Natural killer cell (primary cell): ENCODE measurements around the gene PRR35. TPM values are rescaled to one million over a fixed set of nuclear protein-coding genes. Genes with fewer than 3 reads are reported as not detected.

Experiments
- ATAC-seq, 3 donors: fragments of 150-1000 bp in 2 of 3; fragments of 200-7000 bp in 1 of 3; cut with Tn5 transposase; 1 replicate in 1 of 3; 2 replicates in 2 of 3; pipeline ENCODE4 v1.10.0; 2021; ENCODE audit warnings: mild to moderate bottlenecking in 2 of 3, moderate library complexity in 2 of 3
- DNase-seq, 2 donors: peaks; one replicate each; pipeline versions ENCODE4 v3.0.0 to v3.0.0-alpha.2; 2013 to 2021; ENCODE audit warnings: mixed read lengths in 1 of 2
- H3K27ac ChIP-seq: one replicate; pipeline ENCODE4 v1.5.1; 2013; ENCODE audit warnings: mild to moderate bottlenecking, low read length
- H3K27me3 ChIP-seq: one replicate; pipeline ENCODE4 v1.6.1; 2013; ENCODE audit warnings: low read length; ENCODE audit not compliant: control insufficient read depth, insufficient read depth
- H3K36me3 ChIP-seq: one replicate; pipeline ENCODE4 v1.6.1; 2013; ENCODE audit warnings: low read length; ENCODE audit not compliant: control insufficient read depth, insufficient read depth
- H3K4me1 ChIP-seq: one replicate; pipeline ENCODE4 v1.6.1; 2013; ENCODE audit warnings: low read length; ENCODE audit not compliant: control insufficient read depth, insufficient read depth
- H3K4me3 ChIP-seq: one replicate; pipeline ENCODE4 v1.5.1; 2013; ENCODE audit warnings: low read length
- H3K9me3 ChIP-seq: one replicate; pipeline ENCODE4 v1.6.1; 2013; ENCODE audit warnings: low read length; ENCODE audit not compliant: control insufficient read depth, insufficient read depth
- H3K27ac Mint-ChIP-seq, 2 donors: one replicate each; pipeline ENCODE4 v1.8.0; 2022; ENCODE audit warnings: mild to moderate bottlenecking in 2 of 2, mixed read lengths in 2 of 2, moderate library complexity in 1 of 2
- H3K27me3 Mint-ChIP-seq, 2 donors: one replicate each; pipeline ENCODE4 v1.8.0; 2022; ENCODE audit warnings: low read depth in 2 of 2, mixed read lengths in 2 of 2
- H3K36me3 Mint-ChIP-seq: one replicate; pipeline ENCODE4 v1.8.0; 2022; ENCODE audit warnings: mixed read lengths
- H3K4me1 Mint-ChIP-seq, 2 donors: one replicate each; pipeline ENCODE4 v1.8.0; 2022; ENCODE audit warnings: mixed read lengths in 2 of 2
- H3K4me3 Mint-ChIP-seq: one replicate; pipeline ENCODE4 v1.8.0; 2022; ENCODE audit warnings: mild to moderate bottlenecking, moderate library complexity, mixed read lengths
- H3K9me3 Mint-ChIP-seq, 2 donors: one replicate each; pipeline ENCODE4 v1.8.0; 2022; ENCODE audit warnings: mixed read lengths in 2 of 2
- WGBS: methylation state at CpG from one replicate; pipeline ENCODE4 v1.1.7; 2013; ENCODE audit warnings: missing lambda C conversion rate; ENCODE audit not compliant: insufficient coverage; 5-methylcytosine and 5-hydroxymethylcytosine counted together
- intact Hi-C: fragments of 100-400 bp; cut with micrococcal nuclease; formaldehyde crosslinking; loops from one replicate; pipeline ENCODE4 v1.14.2; 2022
- total RNA-seq, 4 donors: library from RNA; stranded (reverse); fragments of 120-200 nt in 1 of 4; gene quantifications; one replicate each; pipeline versions ENCODE4 v1.2.3 to v1.2.4, GENCODE V29; 2013 to 2022
- TF ChIP-seq, protein P1 (sequence below): fragments of 200-600 bp; IDR thresholded peaks from one replicate; pipeline ENCODE4 v1.8.0; 2022; ENCODE audit warnings: antibody characterized with exemption

Gene PRR35
- total RNA-seq, 3 donors from 2014 or later (not counting 1 experiment from before 2014, with no cell fraction given), result 0.20 TPM; not detected in 2

DNA sequence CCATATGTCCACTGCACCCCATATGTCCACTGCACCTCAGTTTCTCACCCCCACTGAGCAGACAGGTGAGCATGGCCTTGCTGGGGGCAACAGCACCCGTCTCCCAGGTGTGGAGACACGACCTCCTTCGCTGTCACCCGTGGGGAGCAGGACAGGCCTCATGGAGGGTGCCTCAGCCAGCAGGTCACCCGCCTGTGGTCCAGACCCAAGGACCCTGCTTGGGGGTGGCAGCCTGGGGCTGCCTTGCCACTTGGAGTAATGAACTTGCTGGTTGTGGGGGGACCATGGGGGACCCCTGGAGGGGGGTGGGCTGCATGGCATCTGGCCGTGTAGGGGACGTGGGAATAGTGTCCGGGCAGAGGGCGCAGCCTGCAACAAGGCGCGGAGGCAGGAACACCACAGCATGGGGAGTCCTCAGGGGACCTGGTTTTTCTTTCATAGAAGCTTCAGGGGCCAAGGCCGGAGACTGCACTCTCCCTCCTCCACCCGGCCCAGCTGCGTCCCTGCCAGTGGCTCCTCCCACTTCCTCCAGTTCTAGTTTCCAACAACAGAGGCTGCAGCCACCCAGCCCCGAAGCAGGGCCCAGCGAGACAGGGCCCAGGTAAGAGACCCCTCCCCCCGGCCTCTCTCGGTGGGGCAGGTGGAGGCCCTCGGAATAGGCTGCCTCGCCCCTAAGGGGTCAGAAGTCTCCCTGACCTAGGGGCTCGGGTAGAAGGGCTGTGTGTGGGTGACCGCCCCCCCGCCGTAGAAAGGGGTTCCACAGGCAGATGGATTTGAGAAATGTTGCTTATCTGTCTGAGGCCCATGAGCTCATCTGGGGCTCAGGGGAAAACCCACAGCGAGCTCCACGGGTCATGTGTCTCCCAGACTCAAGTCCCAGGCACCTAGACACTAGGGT is 6.5 kb downstream of the PRR35 start, which contains the start of gene NHLRC4:
NHLRC4 (plus strand) TSS at position 531 of the 898 bp plus-strand sequence. CDS start 1,043 bp downstream, outside the sequence.
- Mint-ChIP-seq H3K27ac (peak within 1 kb of the TSS; percentile 26 to 69), H3K27me3 (no peaks in the 10 kb centered on the region), H3K9me3 (no peaks in the 10 kb centered on the region), H3K36me3 (no peaks in the 10 kb centered on the region), H3K4me1 (peaks cover 13 to 29% of the 10 kb centered on the region in 2 donors), H3K4me3 (peak within 1 kb of the TSS; percentile 42)
- H3K27ac ChIP-seq, result peak within 1 kb of the TSS; percentile 15
- no peaks in the 10 kb centered on the region for H3K36me3 ChIP-seq
- ATAC-seq (peak in 2 of 3 donors; percentile 24 to 31), DNase-seq (peak in 1 of 2 donors; percentile 66)
- intact Hi-C loops, result no loop called here
- H3K4me3 ChIP-seq, result peak within 1 kb of the TSS; percentile 23
- no peaks in the 10 kb centered on the region for H3K9me3 ChIP-seq
- no peaks in the 10 kb centered on the region for H3K27me3 ChIP-seq
- WGBS, result 35% methylated on average over 26 of the region's 26 CpGs
- TF ChIP-seq, protein P1, sequence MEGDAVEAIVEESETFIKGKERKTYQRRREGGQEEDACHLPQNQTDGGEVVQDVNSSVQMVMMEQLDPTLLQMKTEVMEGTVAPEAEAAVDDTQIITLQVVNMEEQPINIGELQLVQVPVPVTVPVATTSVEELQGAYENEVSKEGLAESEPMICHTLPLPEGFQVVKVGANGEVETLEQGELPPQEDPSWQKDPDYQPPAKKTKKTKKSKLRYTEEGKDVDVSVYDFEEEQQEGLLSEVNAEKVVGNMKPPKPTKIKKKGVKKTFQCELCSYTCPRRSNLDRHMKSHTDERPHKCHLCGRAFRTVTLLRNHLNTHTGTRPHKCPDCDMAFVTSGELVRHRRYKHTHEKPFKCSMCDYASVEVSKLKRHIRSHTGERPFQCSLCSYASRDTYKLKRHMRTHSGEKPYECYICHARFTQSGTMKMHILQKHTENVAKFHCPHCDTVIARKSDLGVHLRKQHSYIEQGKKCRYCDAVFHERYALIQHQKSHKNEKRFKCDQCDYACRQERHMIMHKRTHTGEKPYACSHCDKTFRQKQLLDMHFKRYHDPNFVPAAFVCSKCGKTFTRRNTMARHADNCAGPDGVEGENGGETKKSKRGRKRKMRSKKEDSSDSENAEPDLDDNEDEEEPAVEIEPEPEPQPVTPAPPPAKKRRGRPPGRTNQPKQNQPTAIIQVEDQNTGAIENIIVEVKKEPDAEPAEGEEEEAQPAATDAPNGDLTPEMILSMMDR, result no peak
- peaks cover 43% of the 10 kb centered on the region for H3K4me1 ChIP-seq

DNA sequence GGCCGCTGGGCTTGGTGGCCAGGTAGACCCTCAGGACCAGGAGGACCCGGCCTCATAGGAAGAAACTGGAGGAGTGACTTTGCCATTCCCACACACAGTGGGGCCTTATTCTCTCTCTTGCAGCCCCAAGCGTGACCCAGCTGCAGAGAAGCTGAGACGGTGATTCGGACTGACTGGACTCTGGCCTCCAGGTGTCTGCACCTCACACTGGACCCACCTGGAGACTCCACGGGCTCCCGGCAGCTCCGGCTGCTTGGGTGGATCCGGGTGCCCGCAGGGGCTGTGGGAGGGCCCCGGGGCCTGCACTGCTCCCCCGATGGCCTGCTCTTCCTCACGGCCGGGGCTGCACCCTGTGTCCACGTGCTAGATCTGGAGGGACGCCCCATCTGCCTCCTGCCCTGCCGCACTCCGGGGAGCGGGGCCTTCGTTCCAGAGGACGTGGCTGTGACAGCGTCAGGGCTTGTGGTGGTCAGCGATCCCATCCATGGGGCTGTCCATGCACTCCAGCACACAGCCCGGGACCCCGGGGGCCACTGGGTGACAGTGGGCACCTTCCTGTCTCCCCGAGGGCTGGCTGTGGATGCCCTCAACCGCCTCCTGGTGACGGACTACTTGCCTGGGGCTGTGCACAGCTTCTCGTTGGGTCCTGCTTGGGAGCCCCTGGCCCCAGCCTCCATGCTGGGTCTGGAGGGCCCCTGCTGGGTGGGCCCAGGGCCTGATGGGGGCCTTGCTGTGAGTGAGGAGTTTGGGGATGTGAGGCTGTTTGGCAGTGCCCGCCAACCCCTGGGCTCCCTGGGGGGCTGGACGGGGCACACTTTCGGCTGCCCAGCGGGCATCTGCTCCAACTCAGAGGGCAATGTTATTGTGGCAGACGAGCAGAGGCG is 7.4 kb downstream of the PRR35 start:
- no peak for DNase-seq
- Histone ChIP-seq H3K27ac (no peak overlapping the region), H3K9me3 (no peaks in the 10 kb centered on the region), H3K4me1 (peaks cover 43% of the 10 kb centered on the region), H3K4me3 (no peak overlapping the region), H3K27me3 (no peaks in the 10 kb centered on the region), H3K36me3 (no peaks in the 10 kb centered on the region)
- TF ChIP-seq, protein P1, result no peak
- ATAC-seq, result no peak
- Mint-ChIP-seq H3K27ac (peak overlapping the region in 1 of 2 donors; percentile 26), H3K4me1 (peaks cover 16 to 33% of the 10 kb centered on the region in 2 donors), H3K4me3 (peak overlapping the region; percentile 45), H3K27me3 (no peaks in the 10 kb centered on the region), H3K36me3 (no peaks in the 10 kb centered on the region), H3K9me3 (no peaks in the 10 kb centered on the region)
- 95% methylated on average over 35 of the region's 35 CpGs for WGBS
- intact Hi-C loops, result no loop called here

DNA sequence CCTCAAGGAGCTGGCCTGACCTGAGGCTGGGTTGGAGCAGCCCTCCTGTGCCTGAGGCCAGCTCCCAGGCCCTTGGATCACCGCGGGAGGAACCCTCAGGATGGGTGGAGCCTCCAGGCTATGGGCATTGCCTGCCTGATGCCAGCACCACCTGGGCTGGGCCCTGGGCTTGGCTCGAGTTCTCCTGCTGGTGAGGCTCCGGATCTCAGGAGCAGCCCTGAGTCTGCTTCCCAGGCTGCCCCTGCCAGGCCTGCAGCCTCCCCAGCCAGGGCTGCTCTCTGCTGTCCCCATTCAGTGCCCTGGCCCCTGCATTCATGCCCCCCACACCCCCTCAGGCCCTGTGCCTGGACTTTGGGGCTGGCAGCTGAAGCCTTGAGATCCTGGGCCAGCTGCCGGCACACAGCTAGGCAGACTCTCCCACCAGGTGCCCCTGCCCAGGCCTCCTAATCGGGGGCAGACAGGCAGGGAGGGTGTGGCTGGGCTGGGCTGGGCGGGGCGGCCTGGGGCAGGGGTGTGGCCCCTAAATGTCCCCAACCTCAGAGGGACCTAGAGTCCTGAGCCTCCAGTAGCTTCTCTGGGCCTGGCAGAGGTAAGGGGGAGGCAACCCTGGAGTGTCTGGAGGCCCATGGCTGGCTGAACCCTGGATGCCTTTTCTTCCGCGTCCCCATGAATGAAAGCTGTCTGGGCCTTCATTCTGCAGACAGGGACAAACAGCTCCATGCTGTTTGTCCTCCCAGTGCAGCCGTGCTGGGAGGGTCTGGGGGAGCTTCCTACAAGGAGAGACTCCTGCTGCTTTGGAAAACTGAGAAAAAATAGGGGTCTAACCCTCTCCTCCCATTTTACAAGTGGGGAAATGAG is 8.4 kb downstream of the PRR35 start:
- peaks cover 43% of the 10 kb centered on the region for H3K4me1 ChIP-seq
- intact Hi-C loops, result no loop called here
- no peaks in the 10 kb centered on the region for H3K9me3 ChIP-seq
- Mint-ChIP-seq H3K4me1 (peaks cover 16 to 33% of the 10 kb centered on the region in 2 donors), H3K27me3 (no peaks in the 10 kb centered on the region), H3K4me3 (peak overlapping the region; percentile 85), H3K36me3 (no peaks in the 10 kb centered on the region), H3K9me3 (no peaks in the 10 kb centered on the region), H3K27ac (peak overlapping the region; percentile 73 to 79)
- H3K4me3 ChIP-seq, result no peak overlapping the region
- TF ChIP-seq, protein P1, result no peak
- H3K36me3 ChIP-seq, result no peaks in the 10 kb centered on the region
- no peaks in the 10 kb centered on the region for H3K27me3 ChIP-seq
- WGBS, result 92% methylated on average over 11 of the region's 11 CpGs
- ATAC-seq (no peak), DNase-seq (no peak)
- peak overlapping the region; percentile 80 for H3K27ac ChIP-seq
